ENCODE data around the gene NPPB. TPM values are rescaled to one million over a fixed set of nuclear protein-coding genes. Genes with fewer than 3 reads are reported as not detected.

NPPB gene
- total RNA-seq, 3 donors from 2014 or later: not detected

- no peaks in the 10 kb centered on the region for H3K4me1 ChIP-seq (ENCODE audit: low read depth)
- DNase-seq (no peak), ATAC-seq (no peak)
- no peak for TF ChIP-seq CTCF (IDR thresholded peaks at IDR 0.05)
- no peaks in the 10 kb centered on the region for H3K36me3 ChIP-seq (ENCODE audit: low read depth)
- no peak overlapping the region for H3K4me3 ChIP-seq
- no peaks in the 10 kb centered on the region for H3K9me3 ChIP-seq
- intact Hi-C loops (cut with DNase I, micrococcal nuclease): no loop called here
Observed at GRCh38 chr1:11874624-11875023, 15.9 kb upstream of the NPPB start.

GRCh38 chr1:11874258-11874562 lies 15.5 kb upstream of the NPPB start:
- no peaks in the 10 kb centered on the region for H3K9me3 ChIP-seq
- no peak for ATAC-seq

GRCh38 chr1:11873395-11874257 lies 14.9 kb upstream of the NPPB start:
- DNase-seq: no peak

More at GRCh38 chr1:11874258-11874562, 15.5 kb upstream of the NPPB start:
- no peaks in the 10 kb centered on the region for H3K4me1 ChIP-seq (ENCODE audit: low read depth)
- TF ChIP-seq CTCF (IDR thresholded peaks at IDR 0.05): no peak
- no peaks in the 10 kb centered on the region for H3K36me3 ChIP-seq (ENCODE audit: low read depth)
- intact Hi-C loops (cut with DNase I, micrococcal nuclease): no loop called here
- no peak overlapping the region for H3K4me3 ChIP-seq
- DNase-seq: no peak

GRCh38 chr1:11872545-11872944 lies 13.8 kb upstream of the NPPB start:
- Histone ChIP-seq H3K4me1 (ENCODE audit: low read depth) (no peaks in the 10 kb centered on the region), H3K4me3 (no peak overlapping the region)
- no peak for DNase-seq

More at GRCh38 chr1:11873395-11874257, 14.9 kb upstream of the NPPB start:
- no peaks in the 10 kb centered on the region for H3K36me3 ChIP-seq (ENCODE audit: low read depth)
- intact Hi-C loops (cut with DNase I, micrococcal nuclease): no loop called here
- no peak for ATAC-seq
- TF ChIP-seq CTCF (IDR thresholded peaks at IDR 0.05): no peak
- no peaks in the 10 kb centered on the region for H3K9me3 ChIP-seq
- H3K4me1 ChIP-seq (ENCODE audit: low read depth): no peaks in the 10 kb centered on the region
- no peak overlapping the region for H3K4me3 ChIP-seq

GRCh38 chr1:11869650-11870207 lies 11.0 kb upstream of the NPPB start:
- Histone ChIP-seq H3K4me3 (no peak overlapping the region), H3K9me3 (no peaks in the 10 kb centered on the region), H3K4me1 (ENCODE audit: low read depth) (no peaks in the 10 kb centered on the region), H3K36me3 (ENCODE audit: low read depth) (no peaks in the 10 kb centered on the region)
- intact Hi-C loops (cut with DNase I, micrococcal nuclease): no loop called here
- DNase-seq (no peak), ATAC-seq (no peak)
- no peak for TF ChIP-seq CTCF (IDR thresholded peaks at IDR 0.05)

More at GRCh38 chr1:11872545-11872944, 13.8 kb upstream of the NPPB start:
- TF ChIP-seq CTCF (IDR thresholded peaks at IDR 0.05): no peak
- ATAC-seq: no peak
- Histone ChIP-seq H3K9me3 (no peaks in the 10 kb centered on the region), H3K36me3 (ENCODE audit: low read depth) (no peaks in the 10 kb centered on the region)
- intact Hi-C loops (cut with DNase I, micrococcal nuclease): no loop called here
